GM19438 (cell line): ENCODE measurements around the gene PNMA8C.
"Not testable (repeated sequence)": the region's sequence is repeated elsewhere in the genome, so short reads cannot be mapped to it uniquely, and the experiment has no call there.

Experiments
- ATAC-seq: cut with Tn5 transposase; IDR thresholded peaks from one replicate; pipeline ENCODE4 v1.9.1; 2021; ENCODE audit warnings: low read depth; ENCODE audit not compliant: unreplicated experiment

PNMA8C gene

DNA sequence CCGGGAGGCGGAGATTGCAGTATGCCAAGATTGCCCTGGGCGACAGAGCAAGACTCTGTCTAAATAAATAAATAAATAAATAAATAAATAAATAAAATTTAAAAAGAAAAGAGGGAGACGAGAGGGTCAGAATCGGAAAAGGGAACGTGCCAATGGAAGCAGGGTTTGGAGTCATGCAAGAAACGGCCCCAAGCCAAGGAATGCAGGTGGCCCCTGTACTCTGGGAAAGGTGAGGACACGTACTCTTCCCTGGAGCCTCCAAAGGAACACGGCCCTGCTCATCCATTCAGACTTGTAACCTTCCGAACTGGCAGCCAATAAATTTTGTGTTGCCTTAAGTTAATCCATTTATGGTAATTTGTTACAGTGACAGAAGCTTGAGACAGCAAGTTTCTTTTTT lies 19.9 kb upstream of the PNMA8C start:
- no peak for ATAC-seq

- no peak for ATAC-seq
These were observed 19.1 kb upstream of the PNMA8C start for GRCh38 chr19:46447824-46448223.

- no peak for ATAC-seq
These were observed 18.3 kb upstream of the PNMA8C start for GRCh38 chr19:46447006-46447405.

DNA sequence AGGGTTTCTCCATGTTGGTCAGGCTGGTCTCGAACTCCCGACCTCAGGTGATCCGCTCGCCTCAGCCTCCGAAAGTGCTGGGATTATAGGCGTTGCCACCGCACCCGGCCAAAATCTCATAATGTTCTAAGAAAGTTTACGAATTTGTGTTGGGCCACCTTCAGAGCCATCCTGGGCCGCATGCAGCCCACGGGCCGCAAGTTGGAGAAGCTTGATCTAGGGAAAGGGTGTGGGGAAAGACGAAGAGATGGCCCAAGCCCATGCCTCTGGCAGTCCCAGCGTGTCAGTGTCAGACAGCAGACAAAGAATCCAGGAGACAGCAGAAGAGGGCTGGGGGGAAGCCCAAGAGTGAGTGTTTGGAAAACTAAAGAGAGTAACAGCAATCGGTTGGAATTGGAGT lies 17.3 kb upstream of the PNMA8C start:
- ATAC-seq, result no peak

DNA sequence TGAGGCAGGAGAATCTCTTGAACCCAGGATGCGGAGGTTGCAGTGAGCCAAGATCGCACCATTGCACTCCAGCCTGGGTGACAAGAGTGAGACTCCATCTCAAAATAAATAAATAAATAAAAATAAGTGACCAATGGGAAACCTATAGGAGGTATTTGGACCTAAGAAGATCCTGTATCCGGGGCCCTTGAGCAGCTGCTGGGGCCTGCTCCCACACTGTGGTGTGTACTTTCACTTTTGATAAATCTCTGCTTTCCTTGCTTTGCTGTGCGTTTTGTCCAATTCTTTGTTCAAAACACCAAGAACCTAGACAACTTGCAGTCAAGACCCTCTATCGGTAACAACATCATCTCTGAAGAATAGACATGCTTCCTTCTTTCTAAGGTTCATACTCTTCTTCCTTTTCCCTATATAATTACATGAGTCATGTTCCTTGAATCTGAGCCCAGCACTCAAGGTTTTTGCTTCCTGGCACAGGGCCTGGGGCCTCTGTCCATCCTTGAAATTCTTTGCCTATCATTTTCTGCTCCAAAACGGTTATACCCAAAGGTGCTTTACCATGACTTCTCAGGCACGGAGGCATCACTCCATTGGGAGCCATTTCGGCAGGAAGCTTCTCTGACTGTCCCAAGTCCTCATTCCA lies 14.2 kb upstream of the PNMA8C start:
- ATAC-seq, result no peak

DNA sequence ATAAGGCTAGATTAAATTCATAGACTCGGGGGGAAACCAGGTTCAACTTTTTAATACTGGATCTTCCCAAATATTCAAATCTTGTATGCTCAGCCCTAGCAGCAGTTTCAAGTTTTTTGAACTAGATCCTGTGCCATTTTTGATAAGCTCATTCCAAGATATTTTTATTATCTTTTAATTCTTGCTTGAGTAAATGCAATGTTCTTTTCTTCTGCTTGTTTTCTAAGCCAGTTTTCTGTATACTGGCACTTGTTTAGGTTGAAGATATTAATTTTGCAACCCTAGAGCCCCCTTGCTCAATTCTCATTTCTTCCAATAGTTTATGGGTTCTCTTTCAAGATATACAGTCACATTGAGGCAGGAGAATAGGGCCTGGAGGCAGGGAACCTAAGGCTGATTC lies 13.1 kb upstream of the PNMA8C start:
- ATAC-seq, result no peak

DNA sequence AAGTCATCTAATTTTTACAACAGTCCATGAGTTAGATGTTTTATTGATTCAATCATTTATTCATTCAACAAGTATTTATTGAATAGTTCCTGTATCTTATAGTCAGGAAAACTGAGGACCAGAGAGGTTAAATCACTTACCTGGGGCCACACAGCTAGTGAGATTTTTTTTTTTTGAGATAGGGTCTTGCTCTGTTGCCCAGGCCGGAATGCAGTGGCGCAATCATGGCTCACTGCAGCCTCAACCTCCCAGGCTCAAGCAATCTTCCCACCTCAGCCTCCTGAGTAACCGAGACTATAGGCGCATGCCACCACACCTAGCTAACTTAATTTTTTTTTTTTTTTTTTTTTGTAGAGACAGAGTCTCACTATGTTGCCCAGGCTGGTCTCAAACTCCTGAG lies 7.0 kb upstream of the PNMA8C start:
- ATAC-seq, result not testable (repeated sequence)

DNA sequence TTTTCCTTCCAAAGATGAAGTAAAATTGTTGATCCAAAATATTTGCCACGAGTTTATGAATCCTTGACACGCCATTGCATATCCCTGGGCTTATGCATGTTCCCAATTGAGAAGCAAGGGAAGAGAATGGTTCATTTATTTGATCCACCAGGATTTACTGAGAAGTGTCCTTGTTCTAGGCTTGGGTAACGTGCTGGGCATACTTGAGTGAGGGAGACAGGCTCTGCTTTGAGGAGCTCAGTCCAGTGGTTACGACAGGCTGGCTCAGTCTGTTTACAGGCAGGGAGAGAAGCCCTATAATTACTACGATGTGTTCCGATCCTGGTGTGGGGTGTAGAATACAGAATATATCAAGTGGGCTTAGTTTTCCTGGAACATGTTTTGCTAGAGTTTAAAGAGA lies 6.3 kb upstream of the PNMA8C start:
- ATAC-seq, result no peak

DNA sequence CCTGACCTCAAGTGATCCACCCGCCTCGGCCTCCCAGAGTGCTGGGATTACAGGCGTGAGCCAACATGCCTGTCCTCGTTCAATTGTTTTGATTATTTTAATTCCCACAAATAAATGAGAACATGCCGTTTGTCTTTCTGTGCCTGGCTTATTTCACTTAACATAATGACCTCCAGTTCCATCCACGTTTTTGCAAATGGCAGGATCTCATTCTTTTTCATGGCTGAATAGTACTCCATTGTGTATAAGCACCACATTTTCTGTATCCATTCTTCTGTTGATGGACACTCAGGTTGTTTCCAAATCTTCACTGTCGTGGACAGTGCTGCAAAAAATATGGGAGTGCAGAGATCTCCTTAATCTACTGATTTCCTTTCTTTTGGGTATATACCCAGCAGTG lies 4.7 kb upstream of the PNMA8C start:
- ATAC-seq, result not testable (repeated sequence)

GRCh38 chr19:46431824-46432223 lies 3.1 kb upstream of the PNMA8C start:
- ATAC-seq, result no peak

DNA sequence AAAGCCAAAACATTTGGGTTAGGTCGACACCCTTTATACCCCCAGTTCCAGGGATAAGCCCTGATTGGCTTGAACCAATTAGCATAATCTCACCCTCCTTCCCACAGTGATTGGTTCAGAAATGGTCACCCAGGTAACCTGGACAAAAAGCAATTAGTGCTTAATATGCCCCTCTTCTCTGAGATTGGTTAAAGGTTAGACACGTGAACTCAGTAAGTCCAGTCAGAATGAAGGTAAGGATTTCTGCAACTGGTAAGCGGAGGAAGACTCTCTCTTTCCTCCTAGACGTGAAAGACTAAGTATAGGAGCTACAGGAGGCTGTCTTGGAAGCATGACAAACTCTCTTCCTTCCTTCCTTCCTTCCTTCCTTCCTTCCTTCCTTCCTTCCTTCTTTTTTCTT lies 1.3 kb upstream of the PNMA8C start:
- ATAC-seq, result no peak

- no peak for ATAC-seq
These were observed 1.2 kb downstream of the PNMA8C start for GRCh38 chr19:46427518-46428045.

DNA sequence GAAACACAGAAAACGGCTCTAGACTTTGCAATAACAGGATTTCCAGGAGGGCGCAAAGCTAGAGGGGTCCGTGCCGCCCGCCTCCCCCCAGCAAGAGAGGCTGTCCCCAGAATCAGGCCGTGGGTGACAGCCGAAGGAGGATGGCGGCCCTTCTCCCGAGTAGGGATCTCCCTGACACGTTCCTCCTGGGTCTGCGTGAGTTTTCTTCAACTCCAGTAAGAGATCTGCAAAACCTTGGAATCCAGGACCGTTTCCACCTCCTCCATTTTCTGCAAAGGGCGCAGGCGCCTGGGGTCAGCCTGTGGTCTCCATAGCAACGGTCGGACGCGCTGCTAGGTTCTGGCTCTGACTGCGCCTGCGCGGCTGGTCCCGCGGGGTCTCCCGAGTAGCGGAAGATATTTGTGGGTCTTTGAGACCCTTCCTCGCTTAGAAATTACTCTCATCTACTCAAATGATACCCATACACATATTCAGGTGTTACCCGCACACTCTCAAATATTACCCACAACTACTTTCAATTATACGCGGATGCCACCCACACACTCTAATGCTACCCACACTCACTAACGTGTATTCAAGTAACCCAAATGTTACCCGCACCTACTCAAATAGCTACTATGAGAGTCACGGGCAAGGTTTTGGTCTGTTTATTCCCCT lies 2.1 kb downstream of the PNMA8C start:
- no peak for ATAC-seq

- no peak for ATAC-seq
These were observed 2.7 kb downstream of the PNMA8C start for GRCh38 chr19:46426035-46426505.

GRCh38 chr19:46423188-46423587 lies 5.5 kb downstream of the PNMA8C start:
- ATAC-seq, result no peak

GRCh38 chr19:46422344-46422743 lies 6.4 kb downstream of the PNMA8C start:
- ATAC-seq, result no peak

DNA sequence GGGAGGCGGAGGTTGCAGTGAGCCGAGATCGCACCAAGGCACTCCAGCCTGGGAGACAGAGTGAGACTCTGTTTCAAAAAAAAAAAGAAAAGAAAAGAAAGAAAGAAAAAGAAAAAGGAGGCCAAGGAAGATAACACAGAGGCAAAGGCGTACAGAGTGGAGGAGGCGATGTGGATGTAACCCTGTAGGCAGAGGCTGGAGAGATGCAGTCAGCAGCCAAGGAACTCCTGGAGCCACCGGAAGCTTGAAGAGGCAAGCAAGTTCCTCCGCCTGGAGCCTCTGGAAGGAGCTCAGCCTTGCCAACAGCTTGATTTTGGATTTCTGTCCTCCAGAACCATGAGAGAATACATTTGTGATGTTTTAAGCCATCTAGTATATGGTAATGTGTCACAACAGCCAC lies 8.7 kb downstream of the PNMA8C start:
- ATAC-seq, result no peak

DNA sequence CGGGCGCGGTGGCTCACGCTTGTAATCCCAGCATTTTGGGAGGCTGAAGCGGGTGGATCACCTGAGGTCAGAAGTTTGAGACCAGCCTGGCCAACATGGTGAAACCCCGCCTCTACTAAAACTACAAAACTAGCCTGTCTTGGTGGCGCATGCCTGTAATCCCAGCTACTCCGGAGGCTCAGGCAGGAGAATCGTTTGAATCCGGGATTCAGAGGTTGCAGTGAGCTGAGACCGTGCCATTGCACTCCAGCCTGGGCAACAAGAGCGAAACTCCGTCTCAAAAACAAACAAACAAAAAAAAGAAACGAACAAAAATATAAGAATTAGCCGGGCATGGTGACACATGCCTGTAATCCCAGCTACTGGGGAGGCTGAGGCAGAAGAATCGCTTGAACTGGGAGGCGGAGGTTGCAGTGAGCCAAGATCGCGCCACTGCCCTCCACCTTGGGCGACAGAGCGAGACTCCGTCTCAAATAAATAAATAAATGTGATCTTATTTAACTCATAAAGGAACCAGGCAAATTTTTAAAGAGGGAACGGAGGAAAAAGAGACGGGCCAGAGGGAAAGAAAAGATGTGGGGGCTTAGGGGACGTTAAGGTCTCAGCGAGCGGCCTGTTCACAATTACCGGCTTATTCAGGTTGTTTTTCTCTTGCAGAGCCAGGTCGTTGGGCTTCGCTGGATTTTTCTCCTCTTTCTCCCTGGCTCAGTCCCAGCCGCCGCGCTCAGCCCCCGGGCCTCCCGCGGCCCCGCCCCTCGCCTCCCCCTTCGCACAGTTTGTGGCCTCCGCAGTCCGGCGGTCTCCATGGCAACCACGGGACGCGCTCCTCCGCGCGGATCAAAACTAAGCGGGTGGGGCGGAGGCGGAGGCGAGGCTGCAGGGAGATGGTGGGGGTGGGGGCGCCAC lies 12.7 kb downstream of the PNMA8C start:
- not testable (repeated sequence) for ATAC-seq

DNA sequence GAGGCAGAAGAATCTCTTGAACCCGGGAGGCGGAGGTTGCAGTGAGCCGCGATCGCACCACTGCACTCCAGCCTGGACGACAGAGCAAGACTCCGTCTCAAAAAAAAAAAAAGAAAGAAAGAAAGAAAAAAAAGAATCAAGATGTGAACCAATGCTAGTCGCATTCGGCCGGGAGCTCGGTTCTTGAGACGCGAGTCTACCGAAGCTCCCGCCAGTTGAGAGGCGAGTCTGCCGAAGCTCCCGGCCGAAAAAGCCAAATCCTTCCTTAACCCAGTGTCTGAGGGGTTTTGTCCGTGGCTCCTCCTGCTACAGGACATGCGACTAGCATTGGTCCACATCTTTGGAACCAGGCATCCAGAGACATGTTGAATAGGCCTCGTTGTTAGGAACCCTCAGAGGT lies 13.8 kb downstream of the PNMA8C start:
- not testable (repeated sequence) for ATAC-seq

- no peak for ATAC-seq
These were observed 15.3 kb downstream of the PNMA8C start, which contains the start of gene CCDC8 for GRCh38 chr19:46413262-46414031. TSS of gene CCDC8 (minus strand) at chr19:46413564. CDS start at chr19:46412810, 754 bp downstream.
